ENCODE data around the gene HFE.

HFE gene

DNA sequence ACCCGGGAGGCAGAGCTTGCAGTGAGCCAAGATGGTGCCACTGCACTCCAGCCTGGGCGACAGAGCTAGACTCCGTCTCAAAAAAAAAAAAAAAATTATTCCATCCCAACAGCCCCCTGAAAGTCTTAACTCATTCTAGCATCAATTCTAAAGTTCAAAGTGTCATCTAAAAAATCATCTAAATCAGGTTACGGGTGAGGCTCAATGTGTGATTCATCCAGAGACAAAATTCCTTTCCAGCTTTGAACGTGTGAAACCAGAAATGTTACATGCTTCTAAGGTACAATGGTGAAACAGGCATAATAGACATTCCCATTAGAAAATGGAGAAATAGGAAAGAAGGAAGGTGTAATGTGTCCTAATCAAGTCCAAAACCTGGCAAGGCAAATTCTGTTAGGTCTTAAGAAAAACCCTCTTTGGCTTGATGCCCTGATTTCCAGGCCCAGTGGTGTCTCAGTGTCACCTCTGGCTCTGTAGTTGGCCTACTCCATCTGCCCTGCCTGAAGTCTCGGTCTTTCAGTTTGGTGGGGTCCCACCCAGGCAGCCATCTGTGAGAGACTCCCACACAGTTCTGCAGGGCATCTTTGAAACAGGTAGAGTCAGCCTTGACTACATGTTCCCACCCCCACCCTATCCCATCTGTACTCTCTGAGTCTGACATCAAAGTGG is 43.5 kb downstream of the HFE start:
- Histone ChIP-seq H3K27ac (ENCODE audit: low read length) (no peak overlapping the region), H2AFZ (ENCODE audit: low read depth, low read length) (no peak overlapping the region), H3K79me2 (ENCODE audit: low read length) (peaks cover 12% of the 10 kb centered on the region), H4K20me1 (ENCODE audit: insufficient read depth, low read length) (no peaks in the 10 kb centered on the region), H3K9me3 (ENCODE audit: insufficient read depth, low read length) (no peaks in the 10 kb centered on the region), H3K4me1 (ENCODE audit: low read length) (peaks cover 9% of the 10 kb centered on the region; the same call in 1 of the 2 replicates), H3K4me2 (ENCODE audit: low read length) (no peak overlapping the region), H3K36me3 (replicated peaks; ENCODE audit: low read depth, low read length) (no peaks in the 10 kb centered on the region), H3K9ac (ENCODE audit: low read length) (no peak overlapping the region), H3K27me3 (ENCODE audit: low read depth, low read length) (no peaks in the 10 kb centered on the region), H3K4me3 (ENCODE audit: low read length) (no peak overlapping the region)
- TF ChIP-seq, protein P1, sequence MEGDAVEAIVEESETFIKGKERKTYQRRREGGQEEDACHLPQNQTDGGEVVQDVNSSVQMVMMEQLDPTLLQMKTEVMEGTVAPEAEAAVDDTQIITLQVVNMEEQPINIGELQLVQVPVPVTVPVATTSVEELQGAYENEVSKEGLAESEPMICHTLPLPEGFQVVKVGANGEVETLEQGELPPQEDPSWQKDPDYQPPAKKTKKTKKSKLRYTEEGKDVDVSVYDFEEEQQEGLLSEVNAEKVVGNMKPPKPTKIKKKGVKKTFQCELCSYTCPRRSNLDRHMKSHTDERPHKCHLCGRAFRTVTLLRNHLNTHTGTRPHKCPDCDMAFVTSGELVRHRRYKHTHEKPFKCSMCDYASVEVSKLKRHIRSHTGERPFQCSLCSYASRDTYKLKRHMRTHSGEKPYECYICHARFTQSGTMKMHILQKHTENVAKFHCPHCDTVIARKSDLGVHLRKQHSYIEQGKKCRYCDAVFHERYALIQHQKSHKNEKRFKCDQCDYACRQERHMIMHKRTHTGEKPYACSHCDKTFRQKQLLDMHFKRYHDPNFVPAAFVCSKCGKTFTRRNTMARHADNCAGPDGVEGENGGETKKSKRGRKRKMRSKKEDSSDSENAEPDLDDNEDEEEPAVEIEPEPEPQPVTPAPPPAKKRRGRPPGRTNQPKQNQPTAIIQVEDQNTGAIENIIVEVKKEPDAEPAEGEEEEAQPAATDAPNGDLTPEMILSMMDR (IDR thresholded peaks at IDR 0.05; ENCODE audit: low read depth, low read length) = no peak
- no peak for TF ChIP-seq EZH2phosphoT487 (IDR thresholded peaks at IDR 0.05; ENCODE audit: low read depth)

DNA sequence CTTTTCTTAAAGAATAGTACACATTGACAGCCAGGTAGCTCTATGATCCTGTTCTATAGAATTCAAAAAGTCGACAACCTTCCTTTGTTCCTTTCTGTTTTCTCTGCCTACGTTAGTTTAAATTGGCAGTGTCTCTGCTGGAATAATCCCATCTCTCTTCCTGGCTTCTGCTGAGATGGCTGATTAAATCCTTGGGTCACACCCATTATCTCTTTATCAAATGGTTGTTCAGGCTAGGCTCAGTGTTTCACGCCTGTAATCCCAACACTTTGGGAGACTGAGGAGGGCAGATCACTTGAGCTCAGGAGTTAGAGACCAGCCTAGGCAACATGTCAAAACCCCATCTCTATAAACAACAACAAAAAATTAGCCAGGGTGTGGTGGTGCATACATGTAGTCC is 44.4 kb downstream of the HFE start:
- Histone ChIP-seq H4K20me1 (ENCODE audit: insufficient read depth, low read length) (no peaks in the 10 kb centered on the region), H3K27ac (ENCODE audit: low read length) (no peak overlapping the region), H3K27me3 (ENCODE audit: low read depth, low read length) (no peaks in the 10 kb centered on the region), H3K9ac (ENCODE audit: low read length) (no peak overlapping the region), H3K4me1 (ENCODE audit: low read length) (peaks cover 4% of the 10 kb centered on the region; the same call in 1 of the 2 replicates), H2AFZ (ENCODE audit: low read depth, low read length) (no peak overlapping the region), H3K9me3 (ENCODE audit: insufficient read depth, low read length) (no peaks in the 10 kb centered on the region), H3K4me3 (ENCODE audit: low read length) (no peak overlapping the region), H3K79me2 (ENCODE audit: low read length) (peaks cover 3% of the 10 kb centered on the region; the same call in 1 of the 2 replicates), H3K4me2 (ENCODE audit: low read length) (no peak overlapping the region), H3K36me3 (replicated peaks; ENCODE audit: low read depth, low read length) (no peaks in the 10 kb centered on the region)
- TF ChIP-seq, protein P1 (IDR thresholded peaks at IDR 0.05; ENCODE audit: low read depth, low read length) = no peak
- no peak for TF ChIP-seq EZH2phosphoT487 (IDR thresholded peaks at IDR 0.05; ENCODE audit: low read depth)

DNA sequence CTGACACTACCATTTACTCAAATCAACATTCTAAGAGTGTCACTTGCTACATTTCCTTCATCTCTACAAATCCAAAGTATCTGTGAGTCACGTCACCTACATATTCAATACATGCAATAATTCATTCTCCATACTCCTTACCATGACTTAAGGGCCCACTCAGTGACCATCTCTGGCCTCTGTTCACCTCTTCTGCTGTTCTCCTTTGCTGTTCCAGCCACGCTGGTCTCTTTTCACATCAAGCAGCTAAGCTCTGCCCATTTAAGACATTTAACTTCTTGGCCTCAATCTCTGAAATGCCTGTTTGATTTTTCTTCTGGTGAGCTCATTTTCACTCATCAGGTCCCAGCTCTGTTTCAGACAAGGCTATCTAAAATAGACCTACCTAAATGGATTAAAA is 46.5 kb downstream of the HFE start:
- Histone ChIP-seq H3K36me3 (replicated peaks; ENCODE audit: low read depth, low read length) (no peaks in the 10 kb centered on the region), H4K20me1 (ENCODE audit: insufficient read depth, low read length) (no peaks in the 10 kb centered on the region), H3K27me3 (ENCODE audit: low read depth, low read length) (no peaks in the 10 kb centered on the region), H3K4me2 (ENCODE audit: low read length) (no peak overlapping the region), H2AFZ (ENCODE audit: low read depth, low read length) (no peak overlapping the region), H3K4me1 (ENCODE audit: low read length) (no peaks in the 10 kb centered on the region), H3K9ac (ENCODE audit: low read length) (no peak overlapping the region), H3K27ac (ENCODE audit: low read length) (no peak overlapping the region), H3K4me3 (ENCODE audit: low read length) (no peak overlapping the region), H3K9me3 (ENCODE audit: insufficient read depth, low read length) (no peaks in the 10 kb centered on the region), H3K79me2 (ENCODE audit: low read length) (no peaks in the 10 kb centered on the region)
- TF ChIP-seq, protein P1 (IDR thresholded peaks at IDR 0.05; ENCODE audit: low read depth, low read length) = no peak
- no peak for TF ChIP-seq EZH2phosphoT487 (IDR thresholded peaks at IDR 0.05; ENCODE audit: low read depth)

DNA sequence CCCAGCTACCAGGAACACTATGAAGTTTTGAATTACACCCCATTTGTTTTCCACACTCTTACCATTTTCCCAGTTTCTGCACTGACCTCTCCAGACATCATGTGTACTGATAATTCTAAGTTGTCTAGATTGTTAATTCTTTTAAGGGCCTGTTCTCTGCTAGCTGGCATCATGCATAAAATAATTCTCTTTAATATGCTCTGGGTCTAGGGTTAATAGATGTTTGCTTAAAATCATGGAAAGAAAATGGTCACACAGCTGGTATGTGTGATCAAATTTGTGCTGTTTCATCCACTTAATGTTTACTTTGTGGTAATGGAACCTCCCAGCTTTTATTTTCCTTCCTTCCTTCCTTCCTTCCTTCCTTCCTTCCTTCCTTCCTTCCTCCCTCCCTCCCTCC is 49.1 kb downstream of the HFE start:
- TF ChIP-seq, protein P1 (IDR thresholded peaks at IDR 0.05; ENCODE audit: low read depth, low read length) = no peak
- no peak for TF ChIP-seq EZH2phosphoT487 (IDR thresholded peaks at IDR 0.05; ENCODE audit: low read depth)
- H3K4me2 ChIP-seq (ENCODE audit: low read length) = no peak overlapping the region
- H3K9ac ChIP-seq (ENCODE audit: low read length) = no peak overlapping the region
- H3K27ac ChIP-seq (ENCODE audit: low read length) = no peak overlapping the region
- H3K4me1 ChIP-seq (ENCODE audit: low read length) = no peaks in the 10 kb centered on the region
- H4K20me1 ChIP-seq (ENCODE audit: insufficient read depth, low read length) = no peaks in the 10 kb centered on the region
- no peaks in the 10 kb centered on the region for H3K27me3 ChIP-seq (ENCODE audit: low read depth, low read length)
- H3K4me3 ChIP-seq (ENCODE audit: low read length) = no peak overlapping the region
- H3K36me3 ChIP-seq (replicated peaks; ENCODE audit: low read depth, low read length) = no peaks in the 10 kb centered on the region
- H3K79me2 ChIP-seq (ENCODE audit: low read length) = no peaks in the 10 kb centered on the region
- H3K9me3 ChIP-seq (ENCODE audit: insufficient read depth, low read length) = no peaks in the 10 kb centered on the region
- H2AFZ ChIP-seq (ENCODE audit: low read depth, low read length) = no peak overlapping the region
